GM21526 (cell line): ENCODE results near the gene KRT76.

Source experiments
- ATAC-seq: cut with Tn5 transposase; IDR thresholded peaks from one replicate; pipeline ENCODE4 v1.9.1; 2021; ENCODE audit warnings: moderate library complexity; ENCODE audit not compliant: unreplicated experiment, low FRiP score

Gene KRT76

GRCh38 chr12:52742196-52742580, 35.0 kb downstream of the KRT76 start:
- no peak for ATAC-seq

GRCh38 chr12:52741375-52742195, 35.6 kb downstream of the KRT76 start:
- no peak for ATAC-seq

- no peak for ATAC-seq
Measured at GRCh38 chr12:52740584-52740983, 36.6 kb downstream of the KRT76 start.

- no peak for ATAC-seq
Measured at GRCh38 chr12:52739963-52740362, 37.2 kb downstream of the KRT76 start.

- ATAC-seq: no peak
Measured at GRCh38 chr12:52735816-52736632, 41.1 kb downstream of the KRT76 start.

GRCh38 chr12:52735106-52735505, 42.0 kb downstream of the KRT76 start:
- no peak for ATAC-seq

GRCh38 chr12:52730793-52731192, 46.4 kb downstream of the KRT76 start:
- no peak for ATAC-seq

GRCh38 chr12:52730383-52730782, 46.8 kb downstream of the KRT76 start:
- no peak for ATAC-seq

- no peak for ATAC-seq
Measured at GRCh38 chr12:52729147-52729546, 48.0 kb downstream of the KRT76 start.

GRCh38 chr12:52728374-52728773, 48.8 kb downstream of the KRT76 start:
- ATAC-seq: no peak

GRCh38 chr12:52727037-52727436, 50.1 kb downstream of the KRT76 start:
- ATAC-seq: no peak

- ATAC-seq: no peak
Measured at GRCh38 chr12:52726451-52726850, 50.7 kb downstream of the KRT76 start.

GRCh38 chr12:52724384-52724783, 52.8 kb downstream of the KRT76 start:
- no peak for ATAC-seq

GRCh38 chr12:52722680-52723079, 54.5 kb downstream of the KRT76 start:
- no peak for ATAC-seq

- no peak for ATAC-seq
Measured at GRCh38 chr12:52721838-52722470, 55.2 kb downstream of the KRT76 start.

- ATAC-seq: no peak
Measured at GRCh38 chr12:52720365-52720886, 56.7 kb downstream of the KRT76 start.
